Mononuclear cell (primary cell): ENCODE data around the gene IRGQ. TPM values are rescaled to one million over a fixed set of nuclear protein-coding genes. Genes with fewer than 3 reads are reported as not detected.
"Not testable (repeated sequence)": the region's sequence is repeated elsewhere in the genome, so short reads cannot be mapped to it uniquely, and the experiment has no call there.

Source experiments
- H3K27me3 ChIP-seq: 2 replicates; pipeline ENCODE4 v1.6.0; 2011; ENCODE audit warnings: low read length, control low read depth; ENCODE audit not compliant: insufficient read depth
- H3K4me1 ChIP-seq: 2 replicates; pipeline ENCODE4 v1.5.1; 2011; ENCODE audit warnings: mild to moderate bottlenecking, low read length, control low read depth; ENCODE audit not compliant: insufficient read depth
- H3K4me3 ChIP-seq: 2 replicates; pipeline ENCODE4 v1.5.1; 2011; ENCODE audit warnings: mild to moderate bottlenecking, low read length, moderate library complexity
- H3K9me3 ChIP-seq: 2 replicates; pipeline ENCODE4 v1.5.1; 2011; ENCODE audit warnings: low read depth, mild to moderate bottlenecking, control low read depth, low read length
- total RNA-seq: library from RNA; depleted of rRNA; stranded (reverse); fragments of >200 nt; gene quantifications from one replicate; pipeline ENCODE4 v1.2.3, GENCODE V29; 2012

IRGQ gene
- 19.5 TPM for total RNA-seq

- no peaks in the 10 kb centered on the region for H3K27me3 ChIP-seq
- H3K9me3 ChIP-seq, result no peaks in the 10 kb centered on the region
- peak within 1 kb of the TSS; percentile 89 for H3K4me3 ChIP-seq
- H3K4me1 ChIP-seq, result peaks cover 43% of the 10 kb centered on the region
Measured at GRCh38 chr19:43595999-43596841, at the start of gene IRGQ, which contains the start of gene ZNF576. Gene IRGQ, minus strand, starts transcription at chr19:43596134. Its CDS starts 796 bp downstream, at chr19:43595338. Gene ZNF576, plus strand, starts transcription at chr19:43596595. Its CDS starts 514 bp downstream, at chr19:43597109.

- peaks cover 5% of the 10 kb centered on the region for H3K4me1 ChIP-seq
- no peak overlapping the region for H3K4me3 ChIP-seq
- H3K9me3 ChIP-seq, result no peaks in the 10 kb centered on the region
- peaks cover 12% of the 10 kb centered on the region for H3K27me3 ChIP-seq
Measured at GRCh38 chr19:43644181-43644580, 48.2 kb upstream of the IRGQ start.

GRCh38 chr19:43643326-43643725 is 47.4 kb upstream of the IRGQ start:
- Histone ChIP-seq H3K4me3 (no peak overlapping the region), H3K27me3 (peaks cover 21% of the 10 kb centered on the region), H3K9me3 (no peaks in the 10 kb centered on the region), H3K4me1 (peaks cover 14% of the 10 kb centered on the region)

- no peak overlapping the region for H3K4me3 ChIP-seq
- no peaks in the 10 kb centered on the region for H3K9me3 ChIP-seq
- H3K27me3 ChIP-seq, result peaks cover 29% of the 10 kb centered on the region
- peaks cover 15% of the 10 kb centered on the region for H3K4me1 ChIP-seq
Measured at GRCh38 chr19:43642531-43642930, 46.6 kb upstream of the IRGQ start.

GRCh38 chr19:43641333-43641732 is 45.4 kb upstream of the IRGQ start:
- H3K9me3 ChIP-seq, result no peaks in the 10 kb centered on the region
- H3K4me3 ChIP-seq, result no peak overlapping the region
- H3K27me3 ChIP-seq, result peaks cover 36% of the 10 kb centered on the region
- peaks cover 15% of the 10 kb centered on the region for H3K4me1 ChIP-seq

- Histone ChIP-seq H3K4me1 (peaks cover 15% of the 10 kb centered on the region), H3K9me3 (no peaks in the 10 kb centered on the region), H3K4me3 (peak overlapping the region; percentile 12), H3K27me3 (peaks cover 38% of the 10 kb centered on the region)
Measured at GRCh38 chr19:43640424-43640757, 44.5 kb upstream of the IRGQ start.

GRCh38 chr19:43639519-43640423 is 43.8 kb upstream of the IRGQ start, which contains the start of gene CADM4:
Gene CADM4, minus strand, starts transcription at chr19:43639850. Its CDS starts 60 bp downstream, at chr19:43639790.
- Histone ChIP-seq H3K4me1 (peaks cover 15% of the 10 kb centered on the region), H3K27me3 (peaks cover 38% of the 10 kb centered on the region), H3K9me3 (no peaks in the 10 kb centered on the region), H3K4me3 (peak within 1 kb of the TSS; percentile 12)

- H3K4me3 ChIP-seq, result no peak overlapping the region
- H3K4me1 ChIP-seq, result peaks cover 15% of the 10 kb centered on the region
- H3K27me3 ChIP-seq, result peaks cover 38% of the 10 kb centered on the region
- H3K9me3 ChIP-seq, result no peaks in the 10 kb centered on the region
Measured at GRCh38 chr19:43638995-43639518, 43.1 kb upstream of the IRGQ start.

- Histone ChIP-seq H3K27me3 (peaks cover 38% of the 10 kb centered on the region), H3K4me1 (peaks cover 15% of the 10 kb centered on the region), H3K9me3 (no peaks in the 10 kb centered on the region), H3K4me3 (no peak overlapping the region)
Measured at GRCh38 chr19:43638214-43638994, 42.5 kb upstream of the IRGQ start.

GRCh38 chr19:43636121-43636683 is 40.3 kb upstream of the IRGQ start:
- H3K27me3 ChIP-seq, result peaks cover 36% of the 10 kb centered on the region
- H3K4me1 ChIP-seq, result peaks cover 15% of the 10 kb centered on the region
- no peak overlapping the region for H3K4me3 ChIP-seq

GRCh38 chr19:43635561-43635940 is 39.6 kb upstream of the IRGQ start:
- peaks cover 32% of the 10 kb centered on the region for H3K27me3 ChIP-seq
- H3K4me3 ChIP-seq, H3K9me3 ChIP-seq: not testable (repeated sequence)
- peaks cover 15% of the 10 kb centered on the region for H3K4me1 ChIP-seq

More at GRCh38 chr19:43636121-43636683, 40.3 kb upstream of the IRGQ start:
- no peaks in the 10 kb centered on the region for H3K9me3 ChIP-seq

- Histone ChIP-seq H3K4me1 (peaks cover 11% of the 10 kb centered on the region), H3K4me3 (no peak overlapping the region), H3K27me3 (peaks cover 27% of the 10 kb centered on the region), H3K9me3 (no peaks in the 10 kb centered on the region)
Measured at GRCh38 chr19:43634872-43635560, 39.1 kb upstream of the IRGQ start.

GRCh38 chr19:43634506-43634871 is 38.6 kb upstream of the IRGQ start:
- H3K4me1 ChIP-seq, result peaks cover 11% of the 10 kb centered on the region

GRCh38 chr19:43634068-43634467 is 38.1 kb upstream of the IRGQ start:
- Histone ChIP-seq H3K9me3 (no peaks in the 10 kb centered on the region), H3K27me3 (peaks cover 25% of the 10 kb centered on the region), H3K4me3 (no peak overlapping the region), H3K4me1 (peaks cover 8% of the 10 kb centered on the region)

More at GRCh38 chr19:43634506-43634871, 38.6 kb upstream of the IRGQ start:
- Histone ChIP-seq H3K9me3 (no peaks in the 10 kb centered on the region), H3K27me3 (peaks cover 27% of the 10 kb centered on the region), H3K4me3 (no peak overlapping the region)
